Globus pallidus (tissue), 1 donor: ENCODE measurements around the gene UIMC1.

ENCODE experiments used
- DNase-seq: peaks from one replicate; pipeline ENCODE4 v3.0.0-alpha.2; 2015; ENCODE audit warnings: low spot score

The UIMC1 gene

DNA sequence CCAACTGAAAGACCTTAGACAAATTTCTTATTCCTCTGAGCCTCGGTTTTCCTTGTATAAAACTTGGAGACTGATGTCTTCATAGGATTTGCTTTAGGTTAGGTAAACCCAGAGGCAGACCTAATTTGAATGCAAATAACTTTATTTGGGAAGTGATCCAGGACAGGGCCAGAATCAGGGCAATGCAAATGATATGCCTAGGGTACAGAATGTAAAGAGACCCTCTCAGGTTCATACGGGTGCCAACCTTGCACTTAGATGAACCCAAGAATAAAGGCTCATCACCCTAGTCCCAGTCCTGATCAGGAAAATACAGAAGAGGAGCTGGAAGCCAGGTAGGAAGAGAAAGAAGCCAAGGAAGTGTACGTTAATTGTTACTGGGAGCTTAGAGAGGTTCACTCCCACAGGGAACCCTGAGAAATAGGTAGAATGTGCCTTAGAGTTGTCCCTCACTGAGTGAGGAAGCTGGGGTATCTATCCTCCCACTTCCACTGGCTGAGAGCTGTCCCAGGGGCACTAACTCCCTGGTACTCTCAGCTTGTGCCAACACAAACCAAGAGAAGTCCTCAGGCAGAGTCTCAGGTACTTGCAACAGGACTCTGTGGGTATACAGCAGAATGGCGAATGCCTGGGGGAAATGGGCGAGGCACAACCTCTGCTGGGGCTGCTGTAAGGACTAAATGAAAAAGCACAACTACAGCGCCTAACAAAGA is 104.3 kb downstream of the UIMC1 start:
- no peak for DNase-seq

DNA sequence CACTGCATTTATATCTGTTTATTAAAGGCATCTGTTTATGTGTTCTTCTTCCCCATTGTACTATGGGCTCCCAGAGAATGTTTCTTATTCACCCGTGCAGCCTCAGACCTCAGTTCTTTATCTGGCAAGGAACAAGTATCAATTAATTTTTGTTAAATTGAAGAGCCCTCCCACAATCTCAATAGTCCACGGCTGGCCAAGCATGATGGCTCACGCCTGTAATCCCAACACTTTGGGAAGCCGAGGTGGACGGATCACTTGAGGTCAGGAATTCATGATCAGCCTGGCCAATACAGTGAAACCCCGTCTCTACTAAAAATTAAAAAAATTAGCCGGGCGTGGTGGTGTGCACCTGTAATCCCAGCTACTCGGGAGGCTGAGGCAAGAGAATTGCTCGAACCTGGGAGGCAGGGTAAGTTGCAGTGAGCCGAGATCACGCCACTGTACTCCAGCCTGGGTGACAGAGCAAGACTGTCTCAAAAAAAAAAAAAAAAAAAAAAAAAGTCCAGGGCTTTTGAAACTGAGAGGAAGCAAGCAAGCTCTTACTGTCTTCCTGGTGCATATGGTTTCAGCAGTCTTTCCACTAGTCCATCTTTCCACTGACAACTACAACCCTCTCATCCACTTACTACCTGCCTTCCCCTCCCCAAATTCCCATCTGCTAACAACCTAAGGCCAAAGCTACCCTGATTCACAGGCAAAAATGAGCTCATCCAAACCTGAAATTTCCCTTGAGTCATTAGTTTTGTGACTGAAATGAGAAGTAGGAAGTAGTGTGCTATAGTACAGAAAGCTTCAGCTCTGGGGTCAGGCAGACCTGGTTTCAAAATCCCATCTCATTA is 105.1 kb downstream of the UIMC1 start:
- peak; percentile 14 for DNase-seq

DNA sequence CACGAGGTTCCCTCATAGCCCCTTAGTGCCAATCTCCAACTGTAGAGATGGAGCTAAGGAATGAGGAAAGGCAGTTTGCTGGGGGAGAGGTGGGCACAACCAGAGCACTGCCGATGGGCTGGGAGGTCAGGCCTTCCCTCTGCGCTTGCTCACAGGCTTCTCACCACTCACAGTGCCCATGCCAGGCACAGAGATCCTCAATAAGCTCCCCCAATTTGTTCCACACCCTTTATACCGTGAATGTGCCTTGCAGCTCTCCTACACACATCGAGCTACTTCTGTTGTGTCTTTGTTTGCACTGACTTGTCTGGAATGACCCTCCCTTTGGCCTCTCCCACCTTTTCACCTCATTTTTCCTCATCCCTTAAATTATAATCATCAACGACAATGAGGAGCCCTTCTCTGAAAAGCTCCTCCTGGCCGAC is 105.8 kb downstream of the UIMC1 start:
- DNase-seq: no peak

DNA sequence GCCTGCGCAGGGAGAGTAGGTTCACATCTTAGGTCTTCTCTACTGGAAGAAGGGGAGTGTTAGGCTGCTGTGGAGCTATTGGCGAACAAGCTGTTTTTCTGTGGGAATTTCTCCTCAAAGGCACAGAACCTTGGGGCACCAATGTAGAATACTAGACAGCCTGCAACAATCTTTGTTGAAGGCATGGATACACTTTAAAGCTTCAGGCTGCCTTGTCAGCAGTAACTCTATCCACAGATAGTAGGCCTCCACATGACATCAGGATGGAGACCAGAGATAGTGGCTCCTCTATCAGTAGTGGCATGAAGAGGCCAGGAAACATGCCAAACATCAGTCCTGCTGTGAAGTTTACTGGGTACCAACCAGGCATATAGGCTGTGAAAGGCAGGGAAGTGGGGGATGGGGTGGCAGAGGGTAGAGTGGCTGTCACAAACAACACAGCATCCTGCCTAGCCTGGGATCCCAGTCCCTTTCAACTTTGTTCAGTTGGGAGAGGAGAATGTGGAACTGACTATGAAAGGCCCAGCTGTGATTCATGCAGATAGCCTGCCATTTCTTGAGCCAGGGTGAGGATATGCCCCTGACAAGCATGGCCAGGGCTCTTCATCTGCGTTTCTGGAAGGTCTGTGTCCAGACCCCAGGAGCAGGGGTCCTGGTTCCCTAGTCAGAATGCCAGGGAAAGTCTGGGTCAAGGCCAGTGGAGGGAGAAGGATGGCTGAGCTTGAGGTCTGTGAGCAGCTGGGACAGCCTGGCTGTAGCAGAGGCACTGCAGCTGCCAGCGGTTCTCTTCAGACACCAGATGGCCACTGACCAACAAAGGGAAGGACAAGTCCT is 106.4 kb downstream of the UIMC1 start:
- peak; percentile 48 for DNase-seq

DNA sequence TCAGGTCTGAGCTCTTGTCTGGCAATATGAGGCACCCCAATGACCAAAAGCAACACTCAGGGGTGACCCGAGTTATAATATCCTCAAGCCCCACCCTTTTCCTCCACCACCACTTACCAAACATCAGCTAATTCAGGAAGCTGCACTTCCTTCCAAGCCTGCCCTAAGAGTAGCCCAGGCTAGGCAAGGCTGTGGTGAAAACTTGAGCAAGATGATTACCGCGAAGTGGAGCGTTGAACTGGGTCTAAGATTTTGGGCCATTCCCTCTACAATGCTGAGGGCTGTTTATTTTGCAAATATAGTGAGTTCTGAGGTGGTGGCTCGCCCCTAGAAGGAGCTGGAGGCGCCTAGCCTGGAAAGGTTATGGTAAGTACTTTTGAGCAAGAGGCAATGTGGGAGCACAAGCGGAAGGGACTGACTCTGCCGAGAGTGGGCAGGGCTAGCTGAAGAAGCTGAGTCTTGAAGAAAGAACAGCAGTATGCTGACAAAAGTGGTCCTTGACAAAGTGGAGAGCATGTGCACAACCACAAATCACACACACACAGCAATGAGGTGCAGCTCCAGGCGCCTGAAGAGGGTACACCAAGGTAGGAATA is 107.2 kb downstream of the UIMC1 start, which contains the start of gene HK3:
TSS of gene HK3 (minus strand) at position 51 of the 596 bp plus-strand sequence. CDS start 3,187 bp downstream, outside the sequence.
- no peak for DNase-seq

DNA sequence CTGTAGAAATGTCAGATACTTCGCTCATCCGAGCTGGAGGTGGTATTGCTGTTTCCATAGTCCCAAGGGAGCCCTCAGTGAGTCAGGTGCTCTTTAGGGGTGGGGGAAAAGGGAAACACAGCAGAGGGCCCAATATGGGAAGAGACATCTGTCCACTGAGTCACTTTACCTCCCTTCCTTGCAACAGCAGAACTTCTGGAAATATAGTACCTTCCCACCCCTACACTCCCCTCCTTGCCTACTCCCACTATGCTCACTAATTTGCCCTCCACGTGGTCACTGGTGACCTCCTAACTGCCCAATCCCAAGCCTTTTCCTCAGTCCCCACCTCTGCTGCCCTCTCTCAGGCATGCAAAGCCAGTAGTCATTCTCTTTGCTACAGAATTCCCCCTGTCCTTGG is 109.3 kb downstream of the UIMC1 start:
- DNase-seq: no peak

DNA sequence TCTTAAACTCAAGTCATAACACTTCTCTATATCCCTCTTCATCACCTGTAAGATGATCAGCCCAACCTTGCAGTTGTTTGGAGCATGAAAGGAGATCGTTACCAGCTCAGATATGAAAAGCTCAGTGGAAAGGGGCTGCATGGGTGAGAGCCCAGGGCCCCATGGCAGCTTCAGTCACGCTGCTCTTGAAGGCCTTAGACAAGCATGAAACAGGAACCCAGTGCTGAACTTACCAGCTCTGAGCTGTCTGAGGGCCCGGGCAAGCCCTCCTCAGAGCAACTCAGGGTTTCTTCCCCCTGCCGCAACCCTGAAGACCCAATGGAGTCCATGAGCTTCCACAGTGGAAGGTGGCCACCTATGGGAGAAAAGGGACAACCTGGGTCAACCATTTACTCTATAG is 110.7 kb downstream of the UIMC1 start:
- DNase-seq: no peak

DNA sequence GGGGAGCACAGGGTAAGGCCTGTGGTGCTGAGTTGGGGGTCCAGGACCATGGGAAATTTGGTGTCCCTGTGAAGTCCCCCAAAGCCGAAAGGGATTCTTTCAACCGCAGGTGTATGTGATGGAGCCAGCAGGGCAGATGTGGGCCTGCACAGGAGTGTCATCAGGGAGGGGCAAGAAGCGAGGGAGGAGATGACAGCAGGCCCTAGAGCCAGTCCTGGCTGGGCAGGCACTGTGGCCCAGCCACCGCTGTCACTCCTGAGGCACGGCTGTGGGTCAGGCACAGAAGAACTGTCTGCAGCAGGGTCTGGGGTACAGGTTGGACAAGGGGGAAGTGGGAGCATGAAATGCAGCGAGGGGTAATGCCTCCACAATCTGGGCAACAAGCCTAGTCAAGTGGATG is 112.3 kb downstream of the UIMC1 start:
- DNase-seq: no peak

DNA sequence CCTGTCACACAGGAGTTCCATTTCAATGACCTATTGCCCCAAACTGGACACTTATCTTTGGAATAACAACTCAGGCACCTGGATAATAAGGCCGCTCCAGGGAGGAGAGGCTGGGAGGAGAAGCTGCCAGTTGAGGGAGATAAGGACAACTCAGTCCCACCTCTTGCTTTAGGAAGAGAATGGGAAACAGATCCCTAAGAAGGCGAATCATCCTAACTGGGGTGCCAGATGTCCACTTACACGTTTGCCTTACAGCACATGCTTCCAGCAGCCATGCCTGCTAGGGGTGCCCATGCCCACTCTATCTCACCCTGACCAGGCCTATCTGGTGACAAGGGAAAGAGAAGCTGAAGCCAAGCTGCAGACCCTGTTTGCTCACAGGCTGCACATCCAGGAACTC is 113.9 kb downstream of the UIMC1 start:
- DNase-seq: no peak

DNA sequence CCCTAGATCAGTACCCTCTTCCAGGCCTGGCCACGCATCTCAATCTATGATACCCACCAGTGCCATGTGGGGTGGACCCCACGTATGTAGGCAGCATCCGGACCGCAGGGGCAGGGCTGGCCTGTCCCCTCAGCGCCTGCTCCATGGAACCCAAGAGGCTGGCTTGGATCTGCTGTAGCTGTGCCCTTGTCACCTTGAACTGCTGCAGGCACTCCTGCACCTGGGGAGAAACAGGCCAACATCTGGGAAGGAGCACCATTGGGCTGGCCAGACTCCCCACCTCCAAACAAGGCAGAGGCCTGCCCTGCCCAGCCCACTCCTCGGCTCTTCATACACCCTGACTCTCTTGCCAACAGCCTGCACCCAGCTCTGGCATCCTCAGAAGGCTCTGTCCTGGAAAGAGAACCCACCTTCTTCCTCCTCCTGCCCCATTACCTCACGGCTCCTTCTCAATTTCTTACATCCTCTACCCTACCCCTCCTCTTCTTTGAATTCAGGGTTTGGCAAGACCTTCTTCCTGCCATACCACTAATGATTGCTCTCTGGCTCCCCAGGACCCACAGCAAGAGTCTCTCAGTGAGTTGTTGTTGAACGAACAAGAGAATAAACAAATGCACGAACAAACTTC is 115.1 kb downstream of the UIMC1 start:
- no peak for DNase-seq

DNA sequence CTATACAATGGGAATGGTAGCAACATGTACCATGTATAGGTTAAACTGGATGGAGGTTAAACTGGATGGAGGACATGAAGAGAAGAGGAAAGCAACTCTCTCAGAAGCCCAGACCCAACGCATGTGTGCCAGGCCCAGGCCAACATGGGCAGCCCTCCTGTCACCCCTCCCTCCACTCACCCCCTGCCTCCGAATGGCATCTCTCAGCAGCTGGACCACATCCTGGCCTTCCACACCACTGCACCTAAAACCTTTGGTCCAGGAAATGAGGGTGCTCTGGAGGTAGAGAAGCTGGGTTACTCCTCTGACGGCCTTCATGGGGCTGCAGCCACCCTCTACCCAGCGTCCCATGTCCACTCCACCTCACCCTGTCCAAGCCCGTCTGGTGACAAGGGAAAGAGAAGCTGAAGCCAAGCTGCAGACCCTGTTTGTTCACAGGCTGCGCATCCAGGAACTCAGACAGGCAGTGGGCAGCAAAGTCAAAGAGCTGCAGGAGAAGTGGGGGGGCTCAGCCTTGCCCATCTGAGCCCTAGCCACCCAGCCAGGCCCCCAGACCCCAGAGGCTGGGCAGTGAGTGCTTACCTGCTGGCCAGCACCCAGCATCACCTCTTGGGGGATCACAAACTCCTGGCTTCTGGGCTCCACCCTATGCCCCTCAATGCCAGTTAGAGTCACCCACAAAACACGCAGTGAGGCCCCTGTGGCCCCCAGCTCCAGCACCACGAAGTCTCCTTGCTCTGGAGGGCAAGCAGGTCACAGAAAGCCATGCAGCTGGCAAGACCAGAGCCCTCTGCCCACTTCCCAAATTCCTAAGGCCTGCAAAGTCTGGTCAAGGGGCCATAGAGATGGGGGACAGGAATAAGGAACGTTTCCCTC is 115.9 kb downstream of the UIMC1 start:
- DNase-seq: no peak

DNA sequence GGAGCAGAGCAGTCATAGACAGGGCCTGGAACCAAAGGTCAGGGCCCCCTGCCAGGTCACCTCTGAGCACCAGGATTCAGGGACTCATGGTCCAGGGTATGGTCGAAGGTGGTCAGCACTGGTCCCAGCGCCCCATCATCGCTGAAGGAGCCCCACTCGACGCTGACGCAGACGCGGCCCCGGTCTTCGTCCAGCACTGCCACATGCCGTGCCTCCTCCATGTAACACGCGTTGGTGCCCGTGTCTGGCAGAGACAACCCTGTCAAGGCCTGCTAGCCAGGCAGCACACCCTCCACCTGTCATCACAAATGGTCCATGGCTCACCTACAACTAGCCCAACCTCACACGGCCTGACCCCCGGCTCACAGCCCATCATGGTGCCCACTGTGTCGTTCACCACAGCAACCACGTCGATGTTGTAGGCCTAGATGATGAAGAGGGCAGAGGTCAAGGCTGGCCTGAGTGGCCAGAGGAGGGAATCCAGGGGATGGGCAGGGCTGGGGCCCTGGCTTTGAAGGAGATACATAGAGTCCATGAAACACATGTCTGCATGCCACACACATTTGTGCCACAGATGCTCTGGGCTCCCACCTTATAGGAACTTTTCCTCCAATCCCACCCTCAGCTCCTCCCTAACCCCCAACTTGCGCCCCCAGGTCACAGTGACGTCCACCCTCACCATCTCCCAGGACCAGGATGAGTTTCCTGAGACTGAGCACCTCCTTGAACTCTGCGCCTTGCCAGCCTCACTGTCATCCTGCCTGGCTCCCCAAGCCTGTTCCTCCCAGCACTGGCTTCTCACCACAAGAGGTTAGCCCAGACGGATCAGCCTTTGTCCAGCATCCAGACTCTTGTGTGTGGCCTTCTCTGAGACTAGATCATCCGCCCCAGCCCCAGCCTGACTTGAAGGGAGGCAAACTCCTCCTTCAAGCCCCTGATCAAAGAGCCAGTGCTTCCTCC is 117.0 kb downstream of the UIMC1 start:
- DNase-seq: no peak

DNA sequence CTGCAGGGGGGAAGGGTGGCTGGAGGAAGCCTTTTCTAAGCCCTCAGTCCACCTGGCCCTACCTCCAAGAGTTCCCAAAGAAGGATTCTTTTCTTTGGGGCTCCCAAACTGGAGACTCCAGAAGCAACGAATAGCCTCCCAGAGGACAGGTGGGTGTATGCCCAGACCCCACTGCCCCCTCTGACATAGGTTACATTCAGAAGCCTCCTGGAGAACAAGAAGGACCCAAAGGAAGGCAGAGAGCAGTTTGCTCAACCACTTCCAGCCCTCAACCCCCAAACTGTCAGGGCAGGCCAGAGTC is 117.8 kb downstream of the UIMC1 start:
- DNase-seq: no peak

DNA sequence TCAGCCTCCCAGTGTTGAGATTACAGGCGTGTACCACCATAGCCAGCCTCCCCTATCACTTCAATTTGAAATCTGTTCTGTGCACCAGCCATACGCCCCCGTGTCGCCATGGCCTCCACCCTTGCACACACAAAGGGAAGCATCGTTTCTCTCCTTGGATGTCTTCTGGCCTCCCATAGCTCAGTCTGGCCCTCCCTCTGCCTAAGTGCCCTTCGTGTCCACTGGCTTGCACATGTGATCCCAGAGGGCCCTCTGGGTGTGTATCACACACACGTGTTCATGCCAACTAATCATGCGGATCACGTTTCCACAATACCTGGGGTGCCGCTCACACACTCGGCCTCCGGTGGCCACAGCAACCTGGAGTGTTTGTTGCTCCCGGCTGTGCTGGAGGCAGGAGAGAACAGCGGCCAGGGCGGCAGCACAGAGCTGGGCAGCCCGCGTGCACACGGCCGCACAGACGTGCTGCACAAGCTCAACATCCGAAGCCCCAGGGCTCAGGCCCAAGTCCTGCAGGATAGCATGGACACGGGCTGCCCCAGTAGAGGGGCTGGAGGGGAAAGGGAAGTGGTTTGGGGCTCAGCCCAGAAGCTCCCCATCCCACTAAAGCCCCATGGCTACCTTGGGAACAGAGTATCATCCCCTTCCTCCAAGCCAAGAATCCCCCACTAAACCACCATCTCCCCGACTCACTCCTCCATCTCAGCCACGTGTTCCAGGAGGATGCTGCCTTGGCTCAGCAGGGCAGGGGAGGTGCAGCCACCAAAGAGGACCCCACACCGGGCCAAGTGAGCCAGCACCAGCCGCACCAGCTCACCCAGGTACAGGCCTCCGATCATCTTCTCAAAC is 118.3 kb downstream of the UIMC1 start:
- DNase-seq: no peak

DNA sequence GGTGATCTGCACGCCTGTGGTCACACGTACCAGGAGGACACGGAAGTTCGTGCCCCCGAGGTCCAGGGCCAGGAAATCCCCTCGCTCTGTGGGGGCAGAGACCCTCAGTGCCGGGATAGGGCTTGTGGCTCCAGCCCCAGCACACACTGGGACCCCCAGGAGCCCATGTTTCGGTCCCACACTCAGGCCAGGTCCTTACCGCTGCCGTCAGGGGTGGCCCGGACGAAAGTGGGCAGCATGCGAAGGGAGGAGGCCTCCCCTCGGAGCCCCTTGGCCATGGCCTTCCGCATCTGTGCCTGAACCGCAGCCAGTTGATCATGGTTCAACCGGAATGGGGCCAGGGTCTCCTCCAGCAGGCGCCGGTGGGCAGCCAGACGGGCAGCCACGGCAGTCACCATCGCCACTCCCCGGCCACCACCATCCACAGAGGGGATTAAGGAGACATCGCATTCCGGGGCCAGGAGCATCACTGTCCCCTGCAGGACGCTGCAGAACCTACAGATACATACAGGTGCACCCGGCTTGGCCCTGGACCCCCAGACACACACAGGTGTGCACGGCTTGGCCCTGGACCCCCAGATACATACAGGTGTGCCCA is 119.2 kb downstream of the UIMC1 start:
- DNase-seq: no peak

DNA sequence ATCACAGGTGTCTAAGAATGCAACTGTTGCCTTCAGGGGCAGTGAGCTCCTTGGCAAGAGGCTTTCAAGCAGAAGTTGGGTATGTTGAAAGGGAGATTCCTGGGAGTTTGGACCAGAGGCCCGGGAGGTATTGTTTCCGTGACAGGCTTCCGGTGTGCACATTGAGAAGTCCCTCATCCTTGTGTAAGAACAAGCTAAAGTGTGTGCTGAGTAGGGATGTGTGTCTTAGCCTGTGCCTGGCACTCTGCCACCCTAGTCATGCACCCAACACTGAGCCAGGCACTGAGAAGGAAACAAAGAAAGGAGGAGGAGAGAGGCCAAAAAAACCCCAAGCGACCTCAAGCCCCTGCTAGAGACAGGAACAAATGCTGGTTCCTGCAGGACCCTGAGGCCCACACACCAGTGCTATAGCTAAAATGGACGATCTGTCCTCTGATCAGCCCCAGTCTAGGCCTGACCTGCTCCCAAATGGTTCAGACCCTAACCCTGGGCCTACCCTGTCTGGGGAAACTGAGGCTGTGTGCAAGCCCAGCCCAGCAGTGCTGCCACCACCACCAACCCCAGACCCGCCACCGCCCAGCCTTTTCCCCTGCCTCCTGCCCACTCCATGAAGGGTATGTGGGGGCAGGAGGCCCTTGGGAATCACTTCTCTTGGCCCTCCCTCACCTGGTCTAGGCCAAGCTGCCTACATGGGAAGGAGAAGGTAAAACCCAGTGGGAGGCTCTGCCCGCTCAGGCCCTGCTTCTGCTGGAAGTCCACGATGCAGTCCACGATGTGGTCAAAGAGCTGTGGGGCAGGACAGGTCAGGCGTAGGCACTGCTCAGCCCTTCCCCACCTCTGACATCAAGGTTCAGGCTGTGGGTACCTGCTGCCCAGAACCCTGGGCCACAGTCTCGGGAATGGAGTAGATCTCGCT is 120.0 kb downstream of the UIMC1 start:
- DNase-seq: no peak

DNA sequence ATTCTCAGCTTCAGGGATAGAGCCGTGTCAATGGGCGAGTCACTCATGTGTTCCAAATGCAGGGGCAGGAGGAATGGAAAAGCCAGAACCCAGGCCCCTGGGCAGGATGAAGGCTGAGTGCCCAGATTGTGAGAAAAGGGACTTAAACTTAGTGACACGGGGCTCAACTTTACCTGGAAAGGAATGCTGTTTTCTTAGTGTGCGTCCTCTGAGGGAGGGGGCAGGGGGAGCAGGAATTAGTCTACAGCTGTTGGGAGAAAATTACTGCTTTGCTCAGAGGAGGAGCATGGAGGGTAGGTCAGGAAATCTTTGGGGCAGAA is 122.0 kb downstream of the UIMC1 start:
- DNase-seq: no peak
